ENCODE results near the gene STX10.

GRCh38 chr19:13187419-13187818 lies 37.2 kb upstream of the STX10 start:
- no peak for TF ChIP-seq CTCF (IDR thresholded peaks at IDR 0.05)
- TF ChIP-seq POLR2A (IDR thresholded peaks at IDR 0.05) = no peak

Data from tibial nerve (tissue), 3 donors.